ENCODE measurements around the gene LGR5. TPM values are rescaled to one million over a fixed set of nuclear protein-coding genes. Genes with fewer than 3 reads are reported as not detected.

LGR5 gene
- total RNA-seq, 4 donors from 2014 or later: 0.97 to 5.5 (median 2.9) TPM

DNA sequence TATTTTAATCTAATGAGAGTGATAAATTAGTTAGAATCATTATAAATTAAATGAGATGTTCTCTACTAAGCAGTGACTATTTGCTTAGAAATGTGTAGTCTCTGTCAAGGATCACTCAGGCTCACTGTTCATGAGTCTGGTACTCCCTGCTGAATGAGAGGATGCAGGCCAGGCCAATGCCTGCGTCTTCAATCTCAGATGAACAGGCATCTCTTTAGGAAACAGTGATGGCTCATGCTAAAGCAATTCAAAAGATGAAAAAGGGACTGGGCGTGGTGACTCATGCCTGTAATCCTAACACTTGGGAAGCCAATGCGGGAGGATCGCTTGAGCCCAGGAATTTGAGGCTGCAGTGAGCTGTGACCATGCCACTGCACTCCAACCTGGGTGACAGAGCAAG, 117.3 kb downstream of the LGR5 start:
- Histone ChIP-seq H3K27ac (no peak overlapping the region), H3K4me1 (no peaks in the 10 kb centered on the region), H3K36me3 (no peaks in the 10 kb centered on the region), H3K27me3 (no peaks in the 10 kb centered on the region), H3K4me3 (no peak overlapping the region), H3K9me3 (no peaks in the 10 kb centered on the region)
- no peak for DNase-seq (ENCODE audit: low spot score in 2 of 2)
- 76% methylated on average over 4 of the region's 4 CpGs for WGBS
- TF ChIP-seq POLR2AphosphoS5 (IDR thresholded peaks at IDR 0.05): no peak
- TF ChIP-seq EP300 (IDR thresholded peaks at IDR 0.05): no peak
- no peak for TF ChIP-seq POLR2A (IDR thresholded peaks at IDR 0.05)
- TF ChIP-seq, protein P1, sequence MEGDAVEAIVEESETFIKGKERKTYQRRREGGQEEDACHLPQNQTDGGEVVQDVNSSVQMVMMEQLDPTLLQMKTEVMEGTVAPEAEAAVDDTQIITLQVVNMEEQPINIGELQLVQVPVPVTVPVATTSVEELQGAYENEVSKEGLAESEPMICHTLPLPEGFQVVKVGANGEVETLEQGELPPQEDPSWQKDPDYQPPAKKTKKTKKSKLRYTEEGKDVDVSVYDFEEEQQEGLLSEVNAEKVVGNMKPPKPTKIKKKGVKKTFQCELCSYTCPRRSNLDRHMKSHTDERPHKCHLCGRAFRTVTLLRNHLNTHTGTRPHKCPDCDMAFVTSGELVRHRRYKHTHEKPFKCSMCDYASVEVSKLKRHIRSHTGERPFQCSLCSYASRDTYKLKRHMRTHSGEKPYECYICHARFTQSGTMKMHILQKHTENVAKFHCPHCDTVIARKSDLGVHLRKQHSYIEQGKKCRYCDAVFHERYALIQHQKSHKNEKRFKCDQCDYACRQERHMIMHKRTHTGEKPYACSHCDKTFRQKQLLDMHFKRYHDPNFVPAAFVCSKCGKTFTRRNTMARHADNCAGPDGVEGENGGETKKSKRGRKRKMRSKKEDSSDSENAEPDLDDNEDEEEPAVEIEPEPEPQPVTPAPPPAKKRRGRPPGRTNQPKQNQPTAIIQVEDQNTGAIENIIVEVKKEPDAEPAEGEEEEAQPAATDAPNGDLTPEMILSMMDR (IDR thresholded peaks at IDR 0.05): no peak

- 43% methylated on average over 3 of the region's 3 CpGs for WGBS
- no peak for TF ChIP-seq POLR2A (IDR thresholded peaks at IDR 0.05)
- TF ChIP-seq EP300 (IDR thresholded peaks at IDR 0.05): no peak
- no peak for TF ChIP-seq POLR2AphosphoS5 (IDR thresholded peaks at IDR 0.05)
- TF ChIP-seq, protein P1 (IDR thresholded peaks at IDR 0.05): no peak
- H3K36me3 ChIP-seq: no peaks in the 10 kb centered on the region
Observed at GRCh38 chr12:71558445-71558844, 118.8 kb downstream of the LGR5 start.

GRCh38 chr12:71562676-71563595, 123.3 kb downstream of the LGR5 start:
- no peaks in the 10 kb centered on the region for H3K9me3 ChIP-seq
- H3K4me1 ChIP-seq: peaks cover 3% of the 10 kb centered on the region
- no peaks in the 10 kb centered on the region for H3K36me3 ChIP-seq
- no peak overlapping the region for H3K4me3 ChIP-seq
- 78% methylated on average over 11 of the region's 11 CpGs for WGBS
- no peaks in the 10 kb centered on the region for H3K27me3 ChIP-seq
- H3K27ac ChIP-seq: no peak overlapping the region
- TF ChIP-seq, protein P1 (IDR thresholded peaks at IDR 0.05): no peak
- no peak for TF ChIP-seq POLR2A (IDR thresholded peaks at IDR 0.05)
- TF ChIP-seq POLR2AphosphoS5 (IDR thresholded peaks at IDR 0.05): no peak
- TF ChIP-seq EP300 (IDR thresholded peaks at IDR 0.05): no peak
- no peak for DNase-seq (ENCODE audit: low spot score in 2 of 2)

More at GRCh38 chr12:71558445-71558844, 118.8 kb downstream of the LGR5 start:
- H3K4me1 ChIP-seq: no peaks in the 10 kb centered on the region
- no peak overlapping the region for H3K4me3 ChIP-seq
- H3K27ac ChIP-seq: no peak overlapping the region
- H3K9me3 ChIP-seq: no peaks in the 10 kb centered on the region
- no peak for DNase-seq (ENCODE audit: low spot score in 2 of 2)
- no peaks in the 10 kb centered on the region for H3K27me3 ChIP-seq

DNA sequence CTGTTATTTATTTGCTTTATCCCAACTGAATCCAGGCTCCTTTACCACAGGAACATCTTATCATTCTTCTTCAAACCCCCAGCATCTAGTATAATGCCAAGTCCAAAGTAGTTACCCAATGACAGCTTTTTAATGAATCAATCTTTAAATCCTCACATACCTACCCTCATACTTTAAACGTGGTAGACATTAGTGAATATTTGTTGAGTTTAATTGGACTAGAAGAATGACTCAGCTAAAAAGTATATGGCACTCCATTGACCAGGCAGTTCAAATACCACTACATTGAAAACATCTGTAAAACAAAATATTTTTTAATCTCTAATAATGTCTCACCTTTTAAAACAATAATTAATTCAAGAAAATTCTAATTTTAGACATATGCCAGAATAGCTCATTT, 125.9 kb downstream of the LGR5 start:
- no peak for TF ChIP-seq EP300 (IDR thresholded peaks at IDR 0.05)
- TF ChIP-seq, protein P1 (IDR thresholded peaks at IDR 0.05): no peak
- no peak for TF ChIP-seq POLR2AphosphoS5 (IDR thresholded peaks at IDR 0.05)
- TF ChIP-seq POLR2A (IDR thresholded peaks at IDR 0.05): no peak
- Histone ChIP-seq H3K9me3 (no peaks in the 10 kb centered on the region), H3K4me1 (peaks cover 3% of the 10 kb centered on the region), H3K36me3 (no peaks in the 10 kb centered on the region), H3K27ac (no peak overlapping the region), H3K27me3 (no peaks in the 10 kb centered on the region), H3K4me3 (no peak overlapping the region)
- DNase-seq (ENCODE audit: low spot score in 2 of 2): no peak
- 53% methylated on average over 1 of the region's 1 CpG for WGBS

DNA sequence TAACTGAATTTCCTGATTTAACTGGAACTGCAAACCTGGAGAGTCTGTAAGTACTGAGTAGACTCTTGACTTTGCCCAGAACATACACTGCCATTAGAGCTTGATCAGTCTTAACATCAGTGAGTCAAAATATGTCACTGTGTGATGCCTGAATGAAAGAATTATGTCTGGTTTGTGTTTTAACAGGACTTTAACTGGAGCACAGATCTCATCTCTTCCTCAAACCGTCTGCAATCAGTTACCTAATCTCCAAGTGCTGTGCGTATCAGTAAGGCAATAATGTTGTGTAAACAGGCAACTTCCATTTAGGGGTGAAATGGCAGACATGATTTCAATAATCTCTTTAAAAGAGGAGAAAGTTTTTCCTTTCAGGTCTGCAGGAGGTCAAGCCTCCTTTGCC, 127.1 kb downstream of the LGR5 start:
- Histone ChIP-seq H3K9me3 (no peaks in the 10 kb centered on the region), H3K27ac (no peak overlapping the region), H3K27me3 (no peaks in the 10 kb centered on the region), H3K36me3 (no peaks in the 10 kb centered on the region), H3K4me3 (no peak overlapping the region), H3K4me1 (peaks cover 3% of the 10 kb centered on the region)
- no peak for DNase-seq (ENCODE audit: low spot score in 2 of 2)
- WGBS: 68% methylated on average over 2 of the region's 2 CpGs
- TF ChIP-seq, protein P1 (IDR thresholded peaks at IDR 0.05): no peak
- TF ChIP-seq POLR2AphosphoS5 (IDR thresholded peaks at IDR 0.05) (no peak), POLR2A (IDR thresholded peaks at IDR 0.05) (no peak), EP300 (IDR thresholded peaks at IDR 0.05) (no peak)
